ENCODE data around the gene GXYLT2. TPM values are rescaled to one million over a fixed set of nuclear protein-coding genes. Genes with fewer than 3 reads are reported as not detected.

GXYLT2 gene
- polyA plus RNA-seq, 3 donors = 0.04 TPM; not detected in 2

GRCh38 chr3:73024836-73025235, 137.0 kb downstream of the GXYLT2 start:
- H3K4me3 ChIP-seq (replicated peaks in 1 of 3; ENCODE audit: low read depth in 2 of 3, low read length in 3 of 3) = no peak overlapping the region
- H3K27me3 ChIP-seq (ENCODE audit: control insufficient read depth in 2 of 2, insufficient read depth in 2 of 2, low read length in 2 of 2) = no peaks in the 10 kb centered on the region
- DNase-seq = peak in 2 of 3 donors; percentile 5 to 19
- no peak overlapping the region for H2AFZ ChIP-seq (ENCODE audit: insufficient read depth, low read depth, low read length, poor library complexity, severe bottlenecking)
- no peak overlapping the region for H3K4me2 ChIP-seq (replicated peaks; ENCODE audit: extremely low read depth, low read length, poor library complexity, severe bottlenecking)
- peaks cover 0 to 1% (median 0%) of the 10 kb centered on the region in 7 donors for H3K9me3 Mint-ChIP-seq
- peaks cover 22% of the 10 kb centered on the region for H3K4me1 Mint-ChIP-seq
- H3K27me3 Mint-ChIP-seq (ENCODE audit: low read depth in 3 of 3) = no peaks in the 10 kb centered on the region
- H3K36me3 ChIP-seq (replicated peaks in 1 of 2; ENCODE audit: control insufficient read depth in 1 of 2, insufficient read depth in 2 of 2, low read length in 2 of 2) = peaks cover 0 to 9% of the 10 kb centered on the region in 2 donors
- H3K9me3 ChIP-seq (replicated peaks in 1 of 2; ENCODE audit: control insufficient read depth in 1 of 2, insufficient read depth in 1 of 2, low read length in 2 of 2) = no peaks in the 10 kb centered on the region
- intact Hi-C loops (cut with micrococcal nuclease) = no loop called here
- no peaks in the 10 kb centered on the region for H3K4me1 ChIP-seq (ENCODE audit: control insufficient read depth in 1 of 2, insufficient read depth in 2 of 2, low read length in 2 of 2)
- H4K20me1 ChIP-seq (ENCODE audit: insufficient read depth, low read length) = peaks cover 97% of the 10 kb centered on the region
- no peak overlapping the region for H3K9ac ChIP-seq (ENCODE audit: insufficient read depth, low read length, poor library complexity, severe bottlenecking)
- no peak for TF ChIP-seq CTCF (IDR thresholded peaks at IDR 0.05)
- peak overlapping the region in 1 of 7 donors; percentile 42 for H3K27ac Mint-ChIP-seq
- H3K79me2 ChIP-seq (ENCODE audit: insufficient read depth, low read length) = peaks cover 100% of the 10 kb centered on the region
- no peak overlapping the region for H3K27ac ChIP-seq (ENCODE audit: low read depth in 1 of 2, low read length in 2 of 2)
- no peak overlapping the region for H3K4me3 Mint-ChIP-seq
- H3K36me3 Mint-ChIP-seq = peaks cover 10 to 19% of the 10 kb centered on the region in 2 donors

- no peak overlapping the region for H3K4me3 Mint-ChIP-seq
- no peak for TF ChIP-seq CTCF (IDR thresholded peaks at IDR 0.05)
- no peak overlapping the region for H3K4me3 ChIP-seq (replicated peaks in 1 of 3; ENCODE audit: low read depth in 2 of 3, low read length in 3 of 3)
These were observed 138.4 kb downstream of the GXYLT2 start for GRCh38 chr3:73026111-73026759.

More at GRCh38 chr3:73026111-73026759, 138.4 kb downstream of the GXYLT2 start:
- no peak for DNase-seq
- H3K27me3 ChIP-seq (ENCODE audit: control insufficient read depth in 2 of 2, insufficient read depth in 2 of 2, low read length in 2 of 2) = no peaks in the 10 kb centered on the region
- intact Hi-C loops (cut with micrococcal nuclease) = no loop called here
- H3K4me1 ChIP-seq (ENCODE audit: control insufficient read depth in 1 of 2, insufficient read depth in 2 of 2, low read length in 2 of 2) = no peaks in the 10 kb centered on the region
- peaks cover 0 to 2% (median 0%) of the 10 kb centered on the region in 3 donors for H3K27me3 Mint-ChIP-seq (ENCODE audit: low read depth in 3 of 3)
- peak overlapping the region in 1 of 7 donors; percentile 1 for H3K27ac Mint-ChIP-seq
- peaks cover 0 to 1% (median 0%) of the 10 kb centered on the region in 7 donors for H3K9me3 Mint-ChIP-seq
- H3K79me2 ChIP-seq (ENCODE audit: insufficient read depth, low read length) = peaks cover 100% of the 10 kb centered on the region
- no peaks in the 10 kb centered on the region for H3K9me3 ChIP-seq (replicated peaks in 1 of 2; ENCODE audit: control insufficient read depth in 1 of 2, insufficient read depth in 1 of 2, low read length in 2 of 2)
- H3K9ac ChIP-seq (ENCODE audit: insufficient read depth, low read length, poor library complexity, severe bottlenecking) = no peak overlapping the region
- no peak overlapping the region for H3K4me2 ChIP-seq (replicated peaks; ENCODE audit: extremely low read depth, low read length, poor library complexity, severe bottlenecking)
- WGBS (ENCODE audit: insufficient coverage) = 100% methylated on average over 1 of the region's 6 CpGs
- H3K4me1 Mint-ChIP-seq = peaks cover 21% of the 10 kb centered on the region
- peaks cover 97% of the 10 kb centered on the region for H4K20me1 ChIP-seq (ENCODE audit: insufficient read depth, low read length)
- no peak overlapping the region for H3K27ac ChIP-seq (ENCODE audit: low read depth in 1 of 2, low read length in 2 of 2)
- peaks cover 0 to 9% of the 10 kb centered on the region in 2 donors for H3K36me3 ChIP-seq (replicated peaks in 1 of 2; ENCODE audit: control insufficient read depth in 1 of 2, insufficient read depth in 2 of 2, low read length in 2 of 2)
- H3K36me3 Mint-ChIP-seq = peaks cover 10 to 27% of the 10 kb centered on the region in 2 donors
- no peak overlapping the region for H2AFZ ChIP-seq (ENCODE audit: insufficient read depth, low read depth, low read length, poor library complexity, severe bottlenecking)

Small RNA genes lying within 50 kb of the gene (small RNA-seq; reads per million reads assigned to genes)
- gene RF00017 (ENCODE audit: insufficient read length, low read depth) = not detected

Other genes starting within 250 kb of the GXYLT2 start
- 10 to 100 TPM in 1 of 3 donors, 1 to 10 TPM in 2; 3.5 to 31.6 (median 8.2) TPM for gene SHQ1, start 39.6 kb upstream of the GXYLT2 start, polyA plus RNA-seq
- 10 to 100 TPM; 14.3 to 25.4 (median 18.7) TPM for gene PPP4R2, start 108.8 kb downstream of the GXYLT2 start, polyA plus RNA-seq
- gene EBLN2, start 173.6 kb downstream of the GXYLT2 start, polyA plus RNA-seq = 1 to 10 TPM in 1 of 3 donors, under 1 TPM in 2; 0.27 to 4.6 (median 0.40) TPM

Data from CD14-positive monocyte (primary cell).